ENCODE results near the gene SLF2.

DNA sequence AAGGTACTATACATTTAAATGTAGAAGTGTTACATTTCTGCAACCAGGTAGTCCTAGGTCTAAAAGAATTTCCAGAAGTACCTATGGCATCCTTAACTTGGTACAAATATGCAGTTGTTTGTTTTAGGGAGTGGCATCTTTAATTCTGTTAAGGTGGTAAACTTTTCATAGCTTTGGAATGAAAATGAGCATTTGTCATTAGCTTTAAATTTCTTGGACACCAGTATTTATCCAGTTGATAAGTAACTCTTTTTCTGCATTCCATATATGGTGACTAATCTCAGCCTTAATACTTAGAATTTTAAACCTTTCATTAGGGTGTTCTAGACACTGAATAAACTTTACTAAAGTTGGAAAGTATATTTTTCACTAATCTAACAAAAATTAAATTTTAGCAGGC lies 10.8 kb downstream of the SLF2 start:
- TF ChIP-seq REST (IDR thresholded peaks at IDR 0.05; ENCODE audit: insufficient read depth in 1 of 2, low read depth in 2 of 2, low read length in 2 of 2) = no peak
- no peak for TF ChIP-seq POLR2AphosphoS5 (IDR thresholded peaks at IDR 0.05; ENCODE audit: low read depth, low read length)
- TF ChIP-seq TAF1 (IDR thresholded peaks at IDR 0.05; ENCODE audit: borderline replicate concordance, insufficient read depth, low read length) = no peak
